B cell (primary cell): ENCODE data around the gene ST8SIA6.
"Not testable (repeated sequence)": the region's sequence is repeated elsewhere in the genome, so short reads cannot be mapped to it uniquely, and the experiment has no call there.

Experiments used
- EZH2 ChIP-seq: IDR thresholded peaks from 2 replicates; pipeline ENCODE4 v1.6.1; 2012; ENCODE audit warnings: borderline replicate concordance, low read depth, mild to moderate bottlenecking, moderate library complexity, low read length; ENCODE audit not compliant: insufficient read depth, poor library complexity, severe bottlenecking
- TF ChIP-seq, protein P1 (sequence below): fragments of 200-600 bp; IDR thresholded peaks from one replicate; pipeline ENCODE4 v1.8.0; 2022; ENCODE audit warnings: antibody characterized with exemption, mild to moderate bottlenecking

DNA sequence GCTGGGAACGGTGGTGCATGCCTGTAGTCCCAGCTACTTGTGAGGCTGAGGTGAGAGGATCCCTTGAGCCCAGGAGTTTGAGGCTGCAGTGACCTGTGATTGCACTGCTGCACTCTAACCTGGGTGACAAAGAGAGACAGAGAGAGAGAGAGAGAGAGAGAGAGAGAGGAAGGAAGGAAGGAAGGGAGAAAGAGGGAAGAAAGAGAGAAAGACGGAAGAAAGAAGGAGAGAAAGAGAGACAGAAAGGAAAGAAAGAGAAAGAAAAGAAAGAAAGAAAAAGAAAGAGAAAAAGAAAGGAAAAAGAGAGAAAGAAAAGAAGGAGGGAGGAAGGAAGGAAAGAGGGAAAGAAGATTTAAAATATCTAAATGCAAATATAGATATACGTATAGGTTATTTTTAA, 132.4 kb downstream of the ST8SIA6 start:
- TF ChIP-seq EZH2 = not testable (repeated sequence)
- TF ChIP-seq, protein P1, sequence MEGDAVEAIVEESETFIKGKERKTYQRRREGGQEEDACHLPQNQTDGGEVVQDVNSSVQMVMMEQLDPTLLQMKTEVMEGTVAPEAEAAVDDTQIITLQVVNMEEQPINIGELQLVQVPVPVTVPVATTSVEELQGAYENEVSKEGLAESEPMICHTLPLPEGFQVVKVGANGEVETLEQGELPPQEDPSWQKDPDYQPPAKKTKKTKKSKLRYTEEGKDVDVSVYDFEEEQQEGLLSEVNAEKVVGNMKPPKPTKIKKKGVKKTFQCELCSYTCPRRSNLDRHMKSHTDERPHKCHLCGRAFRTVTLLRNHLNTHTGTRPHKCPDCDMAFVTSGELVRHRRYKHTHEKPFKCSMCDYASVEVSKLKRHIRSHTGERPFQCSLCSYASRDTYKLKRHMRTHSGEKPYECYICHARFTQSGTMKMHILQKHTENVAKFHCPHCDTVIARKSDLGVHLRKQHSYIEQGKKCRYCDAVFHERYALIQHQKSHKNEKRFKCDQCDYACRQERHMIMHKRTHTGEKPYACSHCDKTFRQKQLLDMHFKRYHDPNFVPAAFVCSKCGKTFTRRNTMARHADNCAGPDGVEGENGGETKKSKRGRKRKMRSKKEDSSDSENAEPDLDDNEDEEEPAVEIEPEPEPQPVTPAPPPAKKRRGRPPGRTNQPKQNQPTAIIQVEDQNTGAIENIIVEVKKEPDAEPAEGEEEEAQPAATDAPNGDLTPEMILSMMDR = peak; percentile 40
